Measurements from ENCODE around the gene ZNF426.

ZNF426 gene

GRCh38 chr19:9498183-9498902, 40.1 kb downstream of the ZNF426 start, which contains the start of gene ZNF560:
TSS of gene ZNF560 (minus strand) at chr19:9498616. CDS start at chr19:9475313, 23,303 bp downstream.
- no peak for DNase-seq (ENCODE audit: low read depth, low spot score)

GRCh38 chr19:9494096-9494495, 44.3 kb downstream of the ZNF426 start:
- DNase-seq (ENCODE audit: low read depth, low spot score) = no peak

GRCh38 chr19:9487016-9487415, 51.4 kb downstream of the ZNF426 start:
- no peak for DNase-seq (ENCODE audit: low read depth, low spot score)

- DNase-seq (ENCODE audit: low read depth, low spot score) = no peak
These were observed 53.3 kb downstream of the ZNF426 start for GRCh38 chr19:9485140-9485539.

- no peak for DNase-seq (ENCODE audit: low read depth, low spot score)
These were observed 63.5 kb downstream of the ZNF426 start for GRCh38 chr19:9474975-9475374.

Measured in activated CD4-positive, CD25-positive, alpha-beta regulatory T cell treated with anti-CD3 and anti-CD28 coated beads, Interleukin-2, amount 50 U/mL, for 16 hours (primary cell).